Osteocyte (in vitro differentiated cells): ENCODE measurements around the gene TRIM24. TPM values are rescaled to one million over a fixed set of nuclear protein-coding genes. Genes with fewer than 3 reads are reported as not detected.
A peak's percentile ranks its signal among the peaks of the same experiment; 100 is the strongest.

ENCODE experiments used
- DNase-seq: peaks from one replicate; pipeline ENCODE4 v3.0.0; 2021; ENCODE audit warnings: mixed read lengths; ENCODE audit not compliant: unreplicated experiment; ENCODE audit errors: extremely low spot score
- H3K27ac Mint-ChIP-seq: one replicate; pipeline ENCODE4 v1.8.0; 2021; ENCODE audit warnings: mild to moderate bottlenecking, mixed read lengths; ENCODE audit not compliant: unreplicated experiment
- H3K27me3 Mint-ChIP-seq: one replicate; pipeline ENCODE4 v1.8.0; 2021; ENCODE audit warnings: mixed read lengths; ENCODE audit not compliant: unreplicated experiment
- H3K36me3 Mint-ChIP-seq: one replicate; pipeline ENCODE4 v1.8.0; 2021; ENCODE audit warnings: mixed read lengths; ENCODE audit not compliant: unreplicated experiment
- H3K4me1 Mint-ChIP-seq: one replicate; pipeline ENCODE4 v1.8.0; 2021; ENCODE audit warnings: mixed read lengths; ENCODE audit not compliant: unreplicated experiment
- H3K4me3 Mint-ChIP-seq: one replicate; pipeline ENCODE4 v1.8.0; 2021; ENCODE audit warnings: mild to moderate bottlenecking, moderate library complexity, mixed read lengths; ENCODE audit not compliant: unreplicated experiment
- H3K9me3 Mint-ChIP-seq: one replicate; pipeline ENCODE4 v1.8.0; 2021; ENCODE audit warnings: mixed read lengths; ENCODE audit not compliant: unreplicated experiment
- total RNA-seq: library from RNA; stranded (reverse); gene quantifications from 2 replicates; pipeline ENCODE4 v1.2.1, GENCODE V29; 2021
- TF ChIP-seq, protein P1 (sequence below): fragments of 200-600 bp; sonication (generic); IDR thresholded peaks from 2 replicates; pipeline ENCODE4 v1.5.0; 2021; ENCODE audit warnings: antibody characterized with exemption, mild to moderate bottlenecking, moderate library complexity

TRIM24 gene
- total RNA-seq, 1 donor from 2014 or later: 23.1 TPM

DNA sequence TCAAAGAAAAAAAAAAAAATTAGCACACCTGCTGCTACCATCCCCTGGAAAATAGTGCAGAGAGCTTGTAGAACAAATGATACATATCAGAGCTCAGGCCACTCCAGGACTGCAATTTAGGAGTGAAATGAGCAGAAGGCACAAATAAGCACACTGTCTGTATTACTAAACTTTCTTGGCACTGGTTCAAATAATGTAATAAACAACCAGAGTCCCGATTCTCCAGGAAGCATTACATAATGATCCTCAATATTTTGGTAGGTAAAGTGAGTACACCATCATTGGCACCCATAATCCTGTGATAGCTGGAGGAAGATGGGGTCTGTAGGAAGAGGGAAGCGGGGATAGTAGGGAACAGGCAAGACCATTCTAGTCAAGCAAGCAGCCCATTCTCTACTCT, 166.8 kb downstream of the TRIM24 start:
- peaks cover 23% of the 10 kb centered on the region for H3K27me3 Mint-ChIP-seq
- TF ChIP-seq, protein P1, sequence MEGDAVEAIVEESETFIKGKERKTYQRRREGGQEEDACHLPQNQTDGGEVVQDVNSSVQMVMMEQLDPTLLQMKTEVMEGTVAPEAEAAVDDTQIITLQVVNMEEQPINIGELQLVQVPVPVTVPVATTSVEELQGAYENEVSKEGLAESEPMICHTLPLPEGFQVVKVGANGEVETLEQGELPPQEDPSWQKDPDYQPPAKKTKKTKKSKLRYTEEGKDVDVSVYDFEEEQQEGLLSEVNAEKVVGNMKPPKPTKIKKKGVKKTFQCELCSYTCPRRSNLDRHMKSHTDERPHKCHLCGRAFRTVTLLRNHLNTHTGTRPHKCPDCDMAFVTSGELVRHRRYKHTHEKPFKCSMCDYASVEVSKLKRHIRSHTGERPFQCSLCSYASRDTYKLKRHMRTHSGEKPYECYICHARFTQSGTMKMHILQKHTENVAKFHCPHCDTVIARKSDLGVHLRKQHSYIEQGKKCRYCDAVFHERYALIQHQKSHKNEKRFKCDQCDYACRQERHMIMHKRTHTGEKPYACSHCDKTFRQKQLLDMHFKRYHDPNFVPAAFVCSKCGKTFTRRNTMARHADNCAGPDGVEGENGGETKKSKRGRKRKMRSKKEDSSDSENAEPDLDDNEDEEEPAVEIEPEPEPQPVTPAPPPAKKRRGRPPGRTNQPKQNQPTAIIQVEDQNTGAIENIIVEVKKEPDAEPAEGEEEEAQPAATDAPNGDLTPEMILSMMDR: no peak
- H3K36me3 Mint-ChIP-seq: no peaks in the 10 kb centered on the region
- no peaks in the 10 kb centered on the region for H3K9me3 Mint-ChIP-seq
- no peaks in the 10 kb centered on the region for H3K4me1 Mint-ChIP-seq
- H3K27ac Mint-ChIP-seq: no peak overlapping the region
- no peak overlapping the region for H3K4me3 Mint-ChIP-seq
- DNase-seq: no peak

DNA sequence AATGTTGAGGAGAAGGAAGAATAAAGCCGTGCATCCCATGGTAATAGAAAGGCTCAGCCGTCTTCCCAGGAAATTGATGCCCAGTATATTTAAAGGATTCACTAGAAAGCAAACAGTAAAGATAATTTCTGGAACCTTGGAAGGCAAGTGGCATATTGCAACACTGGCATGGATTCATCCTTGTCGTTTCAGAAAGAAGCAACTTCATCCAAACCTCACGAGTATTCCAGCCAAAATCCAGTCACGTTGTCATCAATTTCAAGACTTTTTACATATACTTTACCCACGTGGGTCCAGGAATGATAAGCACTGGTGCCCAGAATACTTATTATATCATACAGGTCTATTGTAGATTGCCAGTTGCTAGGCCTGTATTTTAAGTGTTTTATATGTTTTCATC, 167.3 kb downstream of the TRIM24 start:
- TF ChIP-seq, protein P1: no peak
- DNase-seq: no peak
- Mint-ChIP-seq H3K4me3 (no peak overlapping the region), H3K9me3 (no peaks in the 10 kb centered on the region), H3K36me3 (no peaks in the 10 kb centered on the region), H3K4me1 (no peaks in the 10 kb centered on the region), H3K27me3 (peaks cover 23% of the 10 kb centered on the region), H3K27ac (no peak overlapping the region)

DNA sequence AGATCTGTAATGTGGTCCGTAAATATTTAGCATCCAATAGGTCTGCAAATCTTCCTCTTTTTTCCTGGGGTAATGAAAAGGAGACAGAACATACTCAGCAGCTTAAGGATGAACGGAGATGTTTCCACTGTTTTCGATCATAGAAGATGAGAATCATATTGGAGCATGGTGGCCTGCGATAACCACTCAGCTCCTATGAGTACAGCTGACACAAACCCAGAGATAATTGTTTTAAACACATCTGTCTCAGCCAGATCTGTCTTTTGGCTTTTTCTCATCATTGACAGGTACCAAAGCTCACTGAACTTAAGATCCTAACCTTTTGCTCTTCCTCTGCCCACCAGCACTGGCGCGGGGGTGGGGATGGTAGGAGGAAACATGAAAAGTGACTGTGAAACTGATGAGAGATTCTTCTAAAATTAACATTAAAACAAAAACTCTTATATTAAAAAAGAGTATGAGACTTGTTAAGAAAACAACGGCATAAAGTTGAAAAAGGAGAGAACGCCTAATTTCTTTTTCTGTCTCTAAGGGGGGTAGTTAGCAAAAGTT, 170.1 kb downstream of the TRIM24 start:
- Mint-ChIP-seq H3K36me3 (no peaks in the 10 kb centered on the region), H3K4me1 (no peaks in the 10 kb centered on the region), H3K4me3 (no peak overlapping the region), H3K27me3 (peaks cover 14% of the 10 kb centered on the region), H3K9me3 (no peaks in the 10 kb centered on the region), H3K27ac (no peak overlapping the region)
- DNase-seq: no peak
- TF ChIP-seq, protein P1: no peak

DNA sequence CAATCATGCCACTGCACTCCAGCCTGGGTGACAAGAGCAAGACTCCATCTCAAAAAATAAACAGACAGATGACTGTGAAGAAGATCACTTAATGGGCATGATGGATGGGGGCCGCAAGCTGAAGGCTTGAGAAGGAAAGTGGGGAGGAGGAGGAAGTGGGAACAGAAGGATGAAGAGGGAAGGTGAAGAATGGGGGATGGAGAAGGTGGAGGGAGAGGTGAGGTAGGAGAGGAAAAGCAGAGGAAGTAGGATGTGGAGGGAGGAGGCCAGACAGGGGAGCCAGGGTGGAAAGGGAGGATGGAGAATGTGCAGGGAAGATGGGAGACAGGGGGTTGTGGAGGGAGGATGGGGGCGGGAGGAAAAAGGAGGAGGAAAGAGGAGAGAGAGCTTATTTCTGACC, 172.3 kb downstream of the TRIM24 start:
- Mint-ChIP-seq H3K36me3 (no peaks in the 10 kb centered on the region), H3K4me3 (no peak overlapping the region), H3K9me3 (no peaks in the 10 kb centered on the region), H3K27ac (no peak overlapping the region), H3K27me3 (peaks cover 5% of the 10 kb centered on the region), H3K4me1 (no peaks in the 10 kb centered on the region)
- peak; percentile 34 for DNase-seq
- TF ChIP-seq, protein P1: no peak

DNA sequence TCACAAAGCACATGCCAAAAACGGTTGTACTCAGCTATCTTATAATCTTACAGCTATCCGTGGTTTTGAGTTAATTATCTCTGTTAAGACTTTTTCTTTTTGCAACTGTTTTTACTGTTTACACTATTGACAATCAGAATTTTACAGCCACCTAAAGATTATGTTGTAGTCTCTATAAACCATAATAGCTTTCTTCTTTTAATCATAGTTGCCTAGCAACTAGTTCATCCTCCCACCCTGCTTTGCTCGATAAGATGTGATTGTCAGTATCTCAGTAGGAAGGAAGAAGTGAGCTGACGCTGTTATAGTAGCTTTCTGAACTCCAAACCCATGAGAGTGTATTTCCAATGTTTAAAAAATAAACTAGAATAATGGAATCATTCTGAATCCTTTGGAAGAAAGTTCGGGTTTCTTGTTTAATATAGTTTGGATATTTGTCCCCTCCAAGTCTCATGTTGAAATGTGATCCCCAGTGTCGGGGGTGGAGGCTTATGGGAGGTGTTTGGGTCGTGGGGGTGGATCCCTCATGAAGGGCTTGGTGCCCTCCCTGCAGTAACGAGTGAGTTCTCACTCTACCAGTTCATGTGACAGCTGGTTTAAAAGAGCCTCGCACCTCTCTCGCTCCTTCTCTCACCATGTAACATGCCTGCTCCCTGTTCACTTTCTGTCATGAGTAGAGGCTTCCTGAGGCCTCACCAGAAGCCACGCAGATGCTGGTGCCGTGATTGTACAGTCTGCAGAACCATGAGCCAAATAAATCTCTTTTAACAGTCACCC, 173.0 kb downstream of the TRIM24 start:
- Mint-ChIP-seq H3K27me3 (peaks cover 5% of the 10 kb centered on the region), H3K9me3 (no peaks in the 10 kb centered on the region), H3K36me3 (no peaks in the 10 kb centered on the region), H3K4me1 (no peaks in the 10 kb centered on the region), H3K4me3 (no peak overlapping the region), H3K27ac (no peak overlapping the region)
- TF ChIP-seq, protein P1: no peak
- DNase-seq: no peak
